BLaER1 treated with 17β-estradiol and CSF1 and Interleukin-3, amounts not matched to agents 10 nM and 100 nM (cell line): ENCODE data around the gene AFP.

ENCODE experiments used
- H3K27ac ChIP-seq, 11 experiments: shearing (Covaris generic); formaldehyde crosslinking; 2 replicates each; pipeline ENCODE4 v1.8.1; 2022
- H3K27me3 ChIP-seq, 11 experiments: shearing (Covaris generic); formaldehyde crosslinking; 2 replicates each; pipeline ENCODE4 v1.8.1; 2022
- H3K36me3 ChIP-seq, 11 experiments: shearing (Covaris generic); formaldehyde crosslinking; 2 replicates each; pipeline ENCODE4 v1.8.1; 2022
- H3K4me1 ChIP-seq, 10 experiments: shearing (Covaris generic); formaldehyde crosslinking; 2 replicates each; pipeline ENCODE4 v1.8.1; 2022
- H3K4me2 ChIP-seq, 11 experiments: shearing (Covaris generic); formaldehyde crosslinking; 2 replicates each; pipeline ENCODE4 v1.8.1; 2022
- H3K4me3 ChIP-seq, 10 experiments: shearing (Covaris generic); formaldehyde crosslinking; 2 replicates each; pipeline ENCODE4 v1.8.1; 2022
- H3K9ac ChIP-seq, 11 experiments: shearing (Covaris generic); formaldehyde crosslinking; 2 replicates each; pipeline ENCODE4 v1.8.1; 2022
- H3K9me3 ChIP-seq, 11 experiments: shearing (Covaris generic); formaldehyde crosslinking; replicated peaks in 1 of 11; 2 replicates each; pipeline ENCODE4 v1.8.1; 2022
- H4K20me1 ChIP-seq, 11 experiments: shearing (Covaris generic); formaldehyde crosslinking; 2 replicates each; pipeline ENCODE4 v1.8.1; 2022
- Cebpa-rat ChIP-seq, 11 experiments: shearing (Covaris generic); IDR thresholded peaks; 2 replicates each; pipeline ENCODE4 v1.8.1; 2022

Gene AFP

DNA sequence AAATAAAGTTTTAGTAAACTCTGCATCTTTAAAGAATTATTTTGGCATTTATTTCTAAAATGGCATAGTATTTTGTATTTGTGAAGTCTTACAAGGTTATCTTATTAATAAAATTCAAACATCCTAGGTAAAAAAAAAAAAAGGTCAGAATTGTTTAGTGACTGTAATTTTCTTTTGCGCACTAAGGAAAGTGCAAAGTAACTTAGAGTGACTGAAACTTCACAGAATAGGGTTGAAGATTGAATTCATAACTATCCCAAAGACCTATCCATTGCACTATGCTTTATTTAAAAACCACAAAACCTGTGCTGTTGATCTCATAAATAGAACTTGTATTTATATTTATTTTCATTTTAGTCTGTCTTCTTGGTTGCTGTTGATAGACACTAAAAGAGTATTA lies 31.6 kb upstream of the AFP start:
- no peaks in the 10 kb centered on the region for H4K20me1 ChIP-seq
- no peak overlapping the region for H3K4me2 ChIP-seq
- H3K4me3 ChIP-seq = no peak overlapping the region
- TF ChIP-seq Cebpa-rat (IDR thresholded peaks at IDR 0.05) = no peak
- no peak overlapping the region for H3K27ac ChIP-seq
- H3K27me3 ChIP-seq = no peaks in the 10 kb centered on the region
- no peak overlapping the region for H3K9ac ChIP-seq
- no peaks in the 10 kb centered on the region for H3K36me3 ChIP-seq
- no peaks in the 10 kb centered on the region for H3K9me3 ChIP-seq
- H3K4me1 ChIP-seq = no peaks in the 10 kb centered on the region

GRCh38 chr4:73405138-73405537 lies 30.9 kb upstream of the AFP start:
- Histone ChIP-seq H3K4me3 (no peak overlapping the region), H3K4me2 (no peak overlapping the region), H3K36me3 (no peaks in the 10 kb centered on the region), H3K27me3 (no peaks in the 10 kb centered on the region), H4K20me1 (no peaks in the 10 kb centered on the region), H3K27ac (no peak overlapping the region), H3K9ac (no peak overlapping the region), H3K9me3 (no peaks in the 10 kb centered on the region), H3K4me1 (no peaks in the 10 kb centered on the region)
- TF ChIP-seq Cebpa-rat (IDR thresholded peaks at IDR 0.05) = no peak

- no peaks in the 10 kb centered on the region for H4K20me1 ChIP-seq
- no peak overlapping the region for H3K9ac ChIP-seq
- H3K4me2 ChIP-seq = no peak overlapping the region
- H3K9me3 ChIP-seq = no peaks in the 10 kb centered on the region
- H3K27me3 ChIP-seq = no peaks in the 10 kb centered on the region
- H3K4me3 ChIP-seq = no peak overlapping the region
- TF ChIP-seq Cebpa-rat (IDR thresholded peaks at IDR 0.05) = no peak
- no peaks in the 10 kb centered on the region for H3K36me3 ChIP-seq
- no peak overlapping the region for H3K27ac ChIP-seq
- no peaks in the 10 kb centered on the region for H3K4me1 ChIP-seq
These were observed 29.5 kb upstream of the AFP start for GRCh38 chr4:73406548-73406875.

GRCh38 chr4:73407227-73407673 lies 28.8 kb upstream of the AFP start:
- Histone ChIP-seq H3K9me3 (no peaks in the 10 kb centered on the region), H3K27me3 (no peaks in the 10 kb centered on the region)

DNA sequence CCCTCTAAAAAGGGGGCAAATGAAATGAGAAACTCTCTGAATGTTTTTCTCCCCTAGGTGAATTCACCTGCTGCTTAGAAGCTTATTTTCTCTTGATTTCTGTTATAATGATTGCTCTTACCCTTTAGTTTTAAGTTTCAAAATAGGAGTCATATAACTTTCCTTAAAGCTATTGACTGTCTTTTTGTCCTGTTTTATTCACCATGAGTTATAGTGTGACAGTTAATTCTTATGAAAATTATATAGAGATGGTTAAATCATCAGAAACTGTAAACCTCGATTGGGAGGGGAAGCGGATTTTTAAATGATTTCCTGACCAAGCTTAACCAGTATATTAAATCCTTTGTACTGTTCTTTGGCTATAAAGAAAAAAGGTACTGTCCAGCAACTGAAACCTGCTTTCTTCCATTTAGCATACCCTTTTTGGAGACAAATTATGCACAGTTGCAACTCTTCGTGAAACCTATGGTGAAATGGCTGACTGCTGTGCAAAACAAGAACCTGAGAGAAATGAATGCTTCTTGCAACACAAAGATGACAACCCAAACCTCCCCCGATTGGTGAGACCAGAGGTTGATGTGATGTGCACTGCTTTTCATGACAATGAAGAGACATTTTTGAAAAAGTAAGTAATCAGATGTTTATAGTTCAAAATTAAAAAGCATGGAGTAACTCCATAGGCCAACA lies 27.7 kb upstream of the AFP start:
- H3K9ac ChIP-seq = no peak overlapping the region
- no peak overlapping the region for H3K4me3 ChIP-seq
- no peak for TF ChIP-seq Cebpa-rat (IDR thresholded peaks at IDR 0.05)
- H3K4me2 ChIP-seq = no peak overlapping the region
- H4K20me1 ChIP-seq = no peaks in the 10 kb centered on the region
- H3K9me3 ChIP-seq = no peaks in the 10 kb centered on the region
- H3K27me3 ChIP-seq = no peaks in the 10 kb centered on the region
- no peak overlapping the region for H3K27ac ChIP-seq
- H3K4me1 ChIP-seq = no peaks in the 10 kb centered on the region
- no peaks in the 10 kb centered on the region for H3K36me3 ChIP-seq

More at GRCh38 chr4:73407227-73407673, 28.8 kb upstream of the AFP start:
- no peak overlapping the region for H3K9ac ChIP-seq
- no peaks in the 10 kb centered on the region for H3K4me1 ChIP-seq
- H3K4me2 ChIP-seq = no peak overlapping the region
- H3K27ac ChIP-seq = no peak overlapping the region
- TF ChIP-seq Cebpa-rat (IDR thresholded peaks at IDR 0.05) = no peak
- no peaks in the 10 kb centered on the region for H3K36me3 ChIP-seq
- H4K20me1 ChIP-seq = no peaks in the 10 kb centered on the region
- no peak overlapping the region for H3K4me3 ChIP-seq

DNA sequence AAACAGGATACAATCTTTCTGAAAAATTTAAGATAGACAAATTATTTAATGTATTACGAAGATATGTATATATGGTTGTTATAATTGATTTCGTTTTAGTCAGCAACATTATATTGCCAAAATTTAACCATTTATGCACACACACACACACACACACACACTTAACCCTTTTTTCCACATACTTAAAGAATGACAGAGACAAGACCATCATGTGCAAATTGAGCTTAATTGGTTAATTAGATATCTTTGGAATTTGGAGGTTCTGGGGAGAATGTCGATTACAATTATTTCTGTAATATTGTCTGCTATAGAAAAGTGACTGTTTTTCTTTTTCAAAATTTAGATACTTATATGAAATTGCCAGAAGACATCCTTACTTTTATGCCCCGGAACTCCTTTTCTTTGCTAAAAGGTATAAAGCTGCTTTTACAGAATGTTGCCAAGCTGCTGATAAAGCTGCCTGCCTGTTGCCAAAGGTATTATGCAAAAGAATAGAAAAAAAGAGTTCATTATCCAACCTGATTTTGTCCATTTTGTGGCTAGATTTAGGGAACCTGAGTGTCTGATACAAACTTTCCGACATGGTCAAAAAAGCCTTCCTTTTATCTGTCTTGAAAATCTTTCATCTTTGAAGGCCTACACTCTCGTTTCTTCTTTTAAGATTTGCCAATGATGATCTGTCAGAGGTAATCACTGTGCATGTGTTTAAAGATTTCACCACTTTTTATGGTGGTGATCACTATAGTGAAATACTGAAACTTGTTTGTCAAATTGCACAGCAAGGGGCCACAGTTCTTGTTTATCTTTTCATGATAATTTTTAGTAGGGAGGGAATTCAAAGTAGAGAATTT lies 26.8 kb upstream of the AFP start:
- Histone ChIP-seq H3K9me3 (no peaks in the 10 kb centered on the region), H3K27me3 (no peaks in the 10 kb centered on the region), H4K20me1 (no peaks in the 10 kb centered on the region), H3K4me1 (no peaks in the 10 kb centered on the region), H3K4me2 (no peak overlapping the region), H3K4me3 (no peak overlapping the region), H3K36me3 (no peaks in the 10 kb centered on the region), H3K27ac (no peak overlapping the region), H3K9ac (no peak overlapping the region)
- TF ChIP-seq Cebpa-rat (IDR thresholded peaks at IDR 0.05) = no peak

- Histone ChIP-seq H3K4me2 (no peak overlapping the region), H3K4me3 (no peak overlapping the region), H3K4me1 (no peaks in the 10 kb centered on the region), H3K9me3 (no peaks in the 10 kb centered on the region), H3K27me3 (no peaks in the 10 kb centered on the region), H3K36me3 (no peaks in the 10 kb centered on the region), H3K27ac (no peak overlapping the region), H4K20me1 (no peaks in the 10 kb centered on the region), H3K9ac (no peak overlapping the region)
- TF ChIP-seq Cebpa-rat (IDR thresholded peaks at IDR 0.05) = no peak
These were observed 26.0 kb upstream of the AFP start for GRCh38 chr4:73409978-73410548.

DNA sequence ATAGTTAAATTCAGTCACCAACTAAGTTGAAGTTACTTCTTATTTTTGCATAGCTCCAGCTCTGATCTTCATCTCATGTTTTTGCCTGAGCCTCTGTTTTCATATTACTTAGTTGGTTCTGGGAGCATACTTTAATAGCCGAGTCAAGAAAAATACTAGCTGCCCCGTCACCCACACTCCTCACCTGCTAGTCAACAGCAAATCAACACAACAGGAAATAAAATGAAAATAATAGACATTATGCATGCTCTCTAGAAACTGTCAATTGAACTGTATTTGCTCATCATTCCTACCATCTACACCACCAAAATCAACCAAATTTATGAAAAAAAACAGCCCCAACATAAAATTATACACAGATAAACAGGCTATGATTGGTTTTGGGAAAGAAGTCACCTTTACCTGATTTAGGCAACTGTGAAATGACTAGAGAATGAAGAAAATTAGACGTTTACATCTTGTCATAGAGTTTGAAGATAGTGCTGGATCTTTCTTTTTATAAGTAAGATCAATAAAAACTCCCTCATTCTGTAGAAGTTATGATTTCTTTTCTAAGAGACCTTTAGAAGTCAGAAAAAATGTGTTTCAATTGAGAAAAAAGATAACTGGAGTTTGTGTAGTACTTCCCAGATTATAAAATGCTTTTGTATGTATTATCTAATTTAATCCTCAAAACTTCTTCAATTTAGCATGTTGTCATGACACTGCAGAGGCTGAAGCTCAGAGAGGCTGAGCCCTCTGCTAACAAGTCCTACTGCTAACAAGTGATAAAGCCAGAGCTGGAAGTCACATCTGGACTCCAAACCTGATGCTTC lies 24.9 kb upstream of the AFP start:
- Histone ChIP-seq H3K4me3 (no peak overlapping the region), H3K27ac (no peak overlapping the region)
- TF ChIP-seq Cebpa-rat (IDR thresholded peaks at IDR 0.05) = no peak

GRCh38 chr4:73411731-73412414 lies 24.1 kb upstream of the AFP start:
- Histone ChIP-seq H3K9ac (no peak overlapping the region), H3K4me3 (no peak overlapping the region), H4K20me1 (no peaks in the 10 kb centered on the region), H3K27me3 (no peaks in the 10 kb centered on the region), H3K4me2 (no peak overlapping the region), H3K9me3 (no peaks in the 10 kb centered on the region), H3K4me1 (no peaks in the 10 kb centered on the region), H3K27ac (no peak overlapping the region), H3K36me3 (no peaks in the 10 kb centered on the region)
- TF ChIP-seq Cebpa-rat (IDR thresholded peaks at IDR 0.05) = no peak

More for the DNA sequence above, 24.9 kb upstream of the AFP start:
- H3K9ac ChIP-seq = no peak overlapping the region
- no peak overlapping the region for H3K4me2 ChIP-seq
- H3K4me1 ChIP-seq = no peaks in the 10 kb centered on the region
- H3K27me3 ChIP-seq = no peaks in the 10 kb centered on the region
- H3K36me3 ChIP-seq = no peaks in the 10 kb centered on the region
- no peaks in the 10 kb centered on the region for H4K20me1 ChIP-seq
- H3K9me3 ChIP-seq = no peaks in the 10 kb centered on the region
